WTC11 (cell line): ENCODE data around the gene C1QTNF12. TPM values are rescaled to one million over a fixed set of nuclear protein-coding genes. Genes with fewer than 3 reads are reported as not detected.

ENCODE experiments used
- ATAC-seq: fragments of 200-7000 bp; cut with Tn5 transposase; 2 replicates; pipeline ENCODE4 v1.10.0; 2021; ENCODE audit warnings: mild to moderate bottlenecking, moderate library complexity
- CTCF ChIA-PET: fragments of 300-600 bp; sonication (Branson Sonifier 250); formaldehyde crosslinking; loops from one replicate; lab custom pipeline; 2021; ENCODE audit warnings: antibody characterized with exemption; lab: Charles Lee
- POLR2A ChIA-PET: fragments of 350-600 bp; sonication (Branson Sonifier 250); formaldehyde crosslinking; loops from one replicate; lab custom pipeline; 2021; ENCODE audit warnings: antibody characterized with exemption; lab: Charles Lee
- DNase-seq: peaks from one replicate; pipeline ENCODE4 v3.0.0; 2021; ENCODE audit warnings: low spot score
- H3K27ac Mint-ChIP-seq: 2 replicates; pipeline ENCODE4 v1.8.0; 2021; ENCODE audit warnings: mixed read lengths
- H3K27me3 Mint-ChIP-seq: 2 replicates; pipeline ENCODE4 v1.8.0; 2021; ENCODE audit warnings: low read depth, mild to moderate bottlenecking, moderate library complexity, mixed read lengths
- H3K36me3 Mint-ChIP-seq: 2 replicates; pipeline ENCODE4 v1.8.0; 2021; ENCODE audit warnings: mixed read lengths
- H3K4me1 Mint-ChIP-seq: 2 replicates; pipeline ENCODE4 v1.8.0; 2022; ENCODE audit warnings: mixed read lengths
- H3K4me3 Mint-ChIP-seq: 2 replicates; pipeline ENCODE4 v1.8.0; 2021; ENCODE audit warnings: mild to moderate bottlenecking, moderate library complexity, mixed read lengths
- H3K9me3 Mint-ChIP-seq: 2 replicates; pipeline ENCODE4 v1.8.0; 2021; ENCODE audit warnings: mixed read lengths
- CREB1 ChIP-seq: sonication (generic); formaldehyde crosslinking; IDR thresholded peaks from 2 replicates; pipeline ENCODE4 v1.8.0; 2023; ENCODE audit warnings: mild to moderate bottlenecking, missing genetic modification reagents
- E2F5 ChIP-seq: sonication (generic); formaldehyde crosslinking; IDR thresholded peaks from 2 replicates; pipeline ENCODE4 v1.8.1; 2022; ENCODE audit warnings: mild to moderate bottlenecking, moderate library complexity, missing genetic modification reagents
- EMX1 ChIP-seq: fragments of 250-450 bp; sonication (Bioruptor Pico); IDR thresholded peaks from 2 replicates; pipeline ENCODE4 v1.8.0; 2021; ENCODE audit warnings: mild to moderate bottlenecking
- FOXJ3 ChIP-seq: sonication (generic); formaldehyde crosslinking; IDR thresholded peaks from 2 replicates; pipeline ENCODE4 v1.9.0; 2021; ENCODE audit warnings: missing genetic modification reagents, mild to moderate bottlenecking, borderline replicate concordance
- GTF2I ChIP-seq: fragments of 250-450 bp; sonication (Bioruptor Pico); conservative IDR thresholded peaks from 2 replicates; pipeline ENCODE4 v1.4.0; 2021; ENCODE audit warnings: mild to moderate bottlenecking
- IRF2 ChIP-seq: sonication (generic); formaldehyde crosslinking; IDR thresholded peaks from 2 replicates; pipeline ENCODE4 v1.8.0; 2022; ENCODE audit warnings: low read depth, missing genetic modification reagents, borderline replicate concordance
- KAT7 ChIP-seq: sonication (generic); formaldehyde crosslinking; IDR thresholded peaks from 2 replicates; pipeline ENCODE4 v1.8.1; 2023; ENCODE audit warnings: missing genetic modification reagents, mild to moderate bottlenecking, borderline replicate concordance
- MLX ChIP-seq: sonication (generic); formaldehyde crosslinking; IDR thresholded peaks from 2 replicates; pipeline ENCODE4 v1.8.1; 2023; ENCODE audit warnings: mild to moderate bottlenecking, missing genetic modification reagents, moderate library complexity
- MYBL2 ChIP-seq: sonication (generic); formaldehyde crosslinking; IDR thresholded peaks from 2 replicates; pipeline ENCODE4 v1.8.1; 2023; ENCODE audit warnings: mild to moderate bottlenecking, moderate library complexity, missing genetic modification reagents
- NR2C2 ChIP-seq: sonication (generic); formaldehyde crosslinking; IDR thresholded peaks from 2 replicates; pipeline ENCODE4 v1.8.0; 2022; ENCODE audit warnings: mild to moderate bottlenecking, missing genetic modification reagents
- PRRX2 ChIP-seq: fragments of 250-450 bp; sonication (Bioruptor Pico); IDR thresholded peaks from 2 replicates; pipeline ENCODE4 v1.8.0; 2021; ENCODE audit warnings: mild to moderate bottlenecking
- RORB ChIP-seq: fragments of 250-450 bp; sonication (Bioruptor Pico); IDR thresholded peaks from 2 replicates; pipeline ENCODE4 v1.9.0; 2021; ENCODE audit warnings: mild to moderate bottlenecking
- SMAD3 ChIP-seq: sonication (generic); formaldehyde crosslinking; IDR thresholded peaks from 2 replicates; pipeline ENCODE4 v1.8.0; 2022; ENCODE audit warnings: missing genetic modification reagents, mild to moderate bottlenecking, borderline replicate concordance
- ZBTB43 ChIP-seq: sonication (generic); formaldehyde crosslinking; IDR thresholded peaks from 2 replicates; pipeline ENCODE4 v1.8.1; 2023; ENCODE audit warnings: mild to moderate bottlenecking, missing genetic modification reagents
- ZNF138 ChIP-seq: sonication (generic); formaldehyde crosslinking; conservative IDR thresholded peaks from 2 replicates; pipeline ENCODE4 v1.8.1; 2022; ENCODE audit warnings: mild to moderate bottlenecking, moderate library complexity, missing genetic modification reagents
- ZNF219 ChIP-seq: sonication (generic); formaldehyde crosslinking; IDR thresholded peaks from 2 replicates; pipeline ENCODE4 v1.8.0; 2023; ENCODE audit warnings: missing genetic modification reagents, mild to moderate bottlenecking, borderline replicate concordance
- ZNF281 ChIP-seq: sonication (generic); formaldehyde crosslinking; IDR thresholded peaks from 2 replicates; pipeline ENCODE4 v1.8.0; 2023; ENCODE audit warnings: mild to moderate bottlenecking, missing genetic modification reagents
- total RNA-seq: library from RNA; stranded (reverse); gene quantifications from 3 replicates; pipeline ENCODE4 v1.2.3, GENCODE V29; 2021
- TF ChIP-seq, protein P1 (sequence below): fragments of 250-450 bp; sonication (Bioruptor Pico); IDR thresholded peaks from 2 replicates; pipeline ENCODE4 v1.9.0; 2021; ENCODE audit warnings: moderate library complexity, mild to moderate bottlenecking, inconsistent platforms, borderline replicate concordance
- TF ChIP-seq, protein P2 (sequence below): sonication (generic); formaldehyde crosslinking; IDR thresholded peaks from 2 replicates; pipeline ENCODE4 v1.8.1; 2023; ENCODE audit warnings: mild to moderate bottlenecking, moderate library complexity, missing genetic modification reagents
- TF ChIP-seq, protein P3 (sequence below): sonication (generic); formaldehyde crosslinking; IDR thresholded peaks from 2 replicates; pipeline ENCODE4 v1.8.1; 2023; ENCODE audit warnings: mild to moderate bottlenecking, missing genetic modification reagents, moderate library complexity
- TF ChIP-seq, protein P4 (sequence below): sonication (generic); formaldehyde crosslinking; IDR thresholded peaks from 2 replicates; pipeline ENCODE4 v1.8.0; 2022; ENCODE audit warnings: mild to moderate bottlenecking, missing genetic modification reagents

The C1QTNF12 gene
- total RNA-seq, 1 experiment from 2014 or later = 10.3 TPM

GRCh38 chr1:1221887-1222574 is 24.5 kb downstream of the C1QTNF12 start (continued):
- TF ChIP-seq MLX (CRISPR knock-in tag) (no peak), ZNF219 (CRISPR knock-in tag) (no peak), KAT7 (CRISPR knock-in tag) (no peak), E2F5 (CRISPR knock-in tag) (no peak), RORB (no peak), NR2C2 (CRISPR knock-in tag) (no peak)

DNA sequence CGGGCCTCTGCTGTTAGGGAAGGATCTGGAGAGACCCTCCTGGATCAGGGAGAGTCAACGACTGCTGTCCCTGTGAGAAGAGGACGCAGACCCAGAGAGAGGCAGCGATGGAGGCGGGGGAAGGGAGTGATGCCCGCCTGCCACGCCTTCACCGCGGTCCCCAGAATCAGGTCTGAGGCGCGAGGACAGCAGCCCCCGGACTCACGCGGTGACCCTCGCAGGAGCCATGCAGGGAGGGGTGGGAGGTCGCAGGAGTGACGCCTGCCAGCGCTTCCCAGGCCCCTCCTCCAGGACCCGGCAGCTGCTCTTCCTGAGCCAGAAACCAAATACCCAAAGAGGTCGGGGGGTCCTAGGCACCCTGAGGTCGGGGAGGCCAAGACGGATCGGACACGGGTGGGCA is 26.3 kb downstream of the C1QTNF12 start:
- H3K9me3 Mint-ChIP-seq = no peaks in the 10 kb centered on the region
- H3K27me3 Mint-ChIP-seq = no peaks in the 10 kb centered on the region
- ATAC-seq (no peak), DNase-seq (no peak)
- no peak overlapping the region for H3K4me3 Mint-ChIP-seq
- no peak overlapping the region for H3K27ac Mint-ChIP-seq
- no peaks in the 10 kb centered on the region for H3K4me1 Mint-ChIP-seq
- POLR2A ChIA-PET = no interaction called here
- TF ChIP-seq, protein P1, sequence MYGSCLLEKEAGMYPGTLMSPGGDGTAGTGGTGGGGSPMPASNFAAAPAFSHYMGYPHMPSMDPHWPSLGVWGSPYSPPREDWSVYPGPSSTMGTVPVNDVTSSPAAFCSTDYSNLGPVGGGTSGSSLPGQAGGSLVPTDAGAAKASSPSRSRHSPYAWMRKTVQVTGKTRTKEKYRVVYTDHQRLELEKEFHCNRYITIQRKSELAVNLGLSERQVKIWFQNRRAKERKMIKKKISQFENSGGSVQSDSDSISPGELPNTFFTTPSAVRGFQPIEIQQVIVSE (CRISPR knock-in tag) = no peak
- TF ChIP-seq MYBL2 (CRISPR knock-in tag) (no peak), EMX1 (CRISPR knock-in tag) (no peak), SMAD3 (CRISPR knock-in tag) (no peak), PRRX2 (CRISPR knock-in tag) (no peak)
- CTCF ChIA-PET = no interaction called here
- peaks cover 12% of the 10 kb centered on the region for H3K36me3 Mint-ChIP-seq

DNA sequence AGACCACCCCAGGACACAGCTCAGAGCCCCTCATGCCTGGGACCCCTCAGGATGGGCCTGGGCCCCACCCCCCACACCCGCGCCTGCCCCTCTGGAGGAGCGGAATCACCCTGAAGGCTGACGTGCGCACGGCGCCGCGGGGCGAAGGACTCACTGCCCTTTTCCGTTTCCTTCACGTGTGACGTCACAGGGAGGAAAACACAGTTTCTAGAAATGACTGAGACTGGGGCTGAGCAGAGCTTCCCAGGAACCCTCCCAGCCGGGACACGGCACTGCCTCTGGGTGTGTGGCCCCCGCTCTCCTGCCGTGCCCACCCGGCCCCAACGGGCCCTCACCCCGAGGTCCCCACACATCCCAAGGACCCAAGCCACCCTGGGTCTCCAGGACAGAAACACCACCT is 27.2 kb downstream of the C1QTNF12 start:
- Mint-ChIP-seq H3K4me3 (no peak overlapping the region), H3K4me1 (no peaks in the 10 kb centered on the region), H3K36me3 (peaks cover 12% of the 10 kb centered on the region), H3K9me3 (no peaks in the 10 kb centered on the region)
- POLR2A ChIA-PET = no interaction called here
- no peak for TF ChIP-seq FOXJ3 (CRISPR knock-in tag)
- no peak for TF ChIP-seq GTF2I (CRISPR knock-in tag)
- TF ChIP-seq EMX1 (CRISPR knock-in tag) = no peak
- TF ChIP-seq, protein P2, sequence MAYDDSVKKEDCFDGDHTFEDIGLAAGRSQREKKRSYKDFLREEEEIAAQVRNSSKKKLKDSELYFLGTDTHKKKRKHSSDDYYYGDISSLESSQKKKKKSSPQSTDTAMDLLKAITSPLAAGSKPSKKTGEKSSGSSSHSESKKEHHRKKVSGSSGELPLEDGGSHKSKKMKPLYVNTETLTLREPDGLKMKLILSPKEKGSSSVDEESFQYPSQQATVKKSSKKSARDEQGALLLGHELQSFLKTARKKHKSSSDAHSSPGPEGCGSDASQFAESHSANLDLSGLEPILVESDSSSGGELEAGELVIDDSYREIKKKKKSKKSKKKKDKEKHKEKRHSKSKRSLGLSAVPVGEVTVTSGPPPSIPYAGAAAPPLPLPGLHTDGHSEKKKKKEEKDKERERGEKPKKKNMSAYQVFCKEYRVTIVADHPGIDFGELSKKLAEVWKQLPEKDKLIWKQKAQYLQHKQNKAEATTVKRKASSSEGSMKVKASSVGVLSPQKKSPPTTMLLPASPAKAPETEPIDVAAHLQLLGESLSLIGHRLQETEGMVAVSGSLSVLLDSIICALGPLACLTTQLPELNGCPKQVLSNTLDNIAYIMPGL (CRISPR knock-in tag) = no peak
- TF ChIP-seq, protein P3, sequence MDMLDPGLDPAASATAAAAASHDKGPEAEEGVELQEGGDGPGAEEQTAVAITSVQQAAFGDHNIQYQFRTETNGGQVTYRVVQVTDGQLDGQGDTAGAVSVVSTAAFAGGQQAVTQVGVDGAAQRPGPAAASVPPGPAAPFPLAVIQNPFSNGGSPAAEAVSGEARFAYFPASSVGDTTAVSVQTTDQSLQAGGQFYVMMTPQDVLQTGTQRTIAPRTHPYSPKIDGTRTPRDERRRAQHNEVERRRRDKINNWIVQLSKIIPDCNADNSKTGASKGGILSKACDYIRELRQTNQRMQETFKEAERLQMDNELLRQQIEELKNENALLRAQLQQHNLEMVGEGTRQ (CRISPR knock-in tag) = no peak
- TF ChIP-seq, protein P4, sequence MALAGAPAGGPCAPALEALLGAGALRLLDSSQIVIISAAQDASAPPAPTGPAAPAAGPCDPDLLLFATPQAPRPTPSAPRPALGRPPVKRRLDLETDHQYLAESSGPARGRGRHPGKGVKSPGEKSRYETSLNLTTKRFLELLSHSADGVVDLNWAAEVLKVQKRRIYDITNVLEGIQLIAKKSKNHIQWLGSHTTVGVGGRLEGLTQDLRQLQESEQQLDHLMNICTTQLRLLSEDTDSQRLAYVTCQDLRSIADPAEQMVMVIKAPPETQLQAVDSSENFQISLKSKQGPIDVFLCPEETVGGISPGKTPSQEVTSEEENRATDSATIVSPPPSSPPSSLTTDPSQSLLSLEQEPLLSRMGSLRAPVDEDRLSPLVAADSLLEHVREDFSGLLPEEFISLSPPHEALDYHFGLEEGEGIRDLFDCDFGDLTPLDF (CRISPR knock-in tag) = no peak
- TF ChIP-seq IRF2 = no peak
- no peak for TF ChIP-seq ZNF281 (CRISPR knock-in tag)
- TF ChIP-seq ZNF138 (CRISPR knock-in tag) = no peak
- no peak for TF ChIP-seq ZBTB43 (CRISPR knock-in tag)
- TF ChIP-seq CREB1 (CRISPR knock-in tag) = no peak
- TF ChIP-seq, all 79 proteins: peak for 0
- H3K27ac Mint-ChIP-seq = no peak overlapping the region
- H3K27me3 Mint-ChIP-seq = no peaks in the 10 kb centered on the region
- CTCF ChIA-PET = no interaction called here
- ATAC-seq (no peak), DNase-seq (no peak)
